Karpas-422 (cell line): ENCODE data around the gene PAFAH2. TPM values are rescaled to one million over a fixed set of nuclear protein-coding genes. Genes with fewer than 3 reads are reported as not detected.

Experiments
- DNase-seq: peaks from one replicate; pipeline ENCODE4 v3.0.0-alpha.2; 2015
- H2AFZ ChIP-seq: fragments of 200-600 bp; sonication (generic); 2 replicates; pipeline ENCODE4 v1.6.1; 2014; ENCODE audit warnings: antibody characterized with exemption, low read length, mixed read lengths
- H3K27ac ChIP-seq: fragments of 200-600 bp; sonication (generic); 2 replicates; pipeline ENCODE4 v1.5.1; 2014; ENCODE audit warnings: mild to moderate bottlenecking, low read length, moderate library complexity
- H3K27me3 ChIP-seq: fragments of 200-600 bp; sonication (generic); 2 replicates; pipeline ENCODE4 v1.6.1; 2014; ENCODE audit warnings: low read length, mixed read lengths
- H3K36me3 ChIP-seq: fragments of 200-600 bp; sonication (generic); 2 replicates; pipeline ENCODE4 v1.6.1; 2014; ENCODE audit warnings: low read length, mixed read lengths; ENCODE audit not compliant: insufficient read depth
- H3K4me1 ChIP-seq: fragments of 200-600 bp; sonication (generic); 2 replicates; pipeline ENCODE4 v1.6.1; 2014; ENCODE audit warnings: mild to moderate bottlenecking, low read length, mixed read lengths
- H3K4me2 ChIP-seq: fragments of 200-600 bp; sonication (generic); 2 replicates; pipeline ENCODE4 v1.6.1; 2014; ENCODE audit warnings: low read length, low read depth, mild to moderate bottlenecking; ENCODE audit not compliant: poor library complexity, severe bottlenecking
- H3K4me3 ChIP-seq: fragments of 200-600 bp; sonication (generic); 2 replicates; pipeline ENCODE4 v1.5.1; 2014; ENCODE audit warnings: mild to moderate bottlenecking, antibody characterized with exemption, low read length, mixed read lengths
- H3K79me2 ChIP-seq: fragments of 200-600 bp; sonication (generic); 2 replicates; pipeline ENCODE4 v1.6.1; 2014; ENCODE audit warnings: mild to moderate bottlenecking, low read length, mixed read lengths
- H3K9ac ChIP-seq: fragments of 200-600 bp; sonication (generic); 2 replicates; pipeline ENCODE4 v1.6.0; 2014; ENCODE audit warnings: low read length
- H3K9me2 ChIP-seq: fragments of 200-600 bp; sonication (generic), shearing (Covaris generic); replicated peaks from 2 replicates; pipeline ENCODE4 v1.6.0; 2014; ENCODE audit warnings: mild to moderate bottlenecking, low read length, moderate library complexity; ENCODE audit not compliant: insufficient read depth
- H3K9me3 ChIP-seq: fragments of 300-700, 200-600 bp; sonication (generic); 2 replicates; pipeline ENCODE4 v1.6.1; 2014; ENCODE audit warnings: low read length, mixed read lengths
- H4K20me1 ChIP-seq: fragments of 200-600 bp; sonication (generic); 2 replicates; pipeline ENCODE4 v1.6.1; 2014; ENCODE audit warnings: mild to moderate bottlenecking, antibody characterized with exemption, low read length, low read depth; ENCODE audit not compliant: insufficient read depth
- total RNA-seq: library from RNA; depleted of rRNA; stranded (reverse); fragments of >200 nt; shearing (Covaris generic); gene quantifications from 2 replicates; pipeline ENCODE4 v1.2.3, GENCODE V29; 2014; ENCODE audit warnings: low replicate concordance

Gene PAFAH2
- total RNA-seq, 1 experiment from 2014 or later: 1.6 TPM

- H3K4me1 ChIP-seq: no peaks in the 10 kb centered on the region
- no peak overlapping the region for H3K27ac ChIP-seq
- no peaks in the 10 kb centered on the region for H3K36me3 ChIP-seq
- H3K27me3 ChIP-seq: no peaks in the 10 kb centered on the region
- H3K4me2 ChIP-seq: no peak overlapping the region
- no peaks in the 10 kb centered on the region for H3K9me2 ChIP-seq
- no peak overlapping the region for H3K4me3 ChIP-seq
- H3K9me3 ChIP-seq: no peaks in the 10 kb centered on the region
- no peaks in the 10 kb centered on the region for H4K20me1 ChIP-seq
- no peaks in the 10 kb centered on the region for H3K79me2 ChIP-seq
- H2AFZ ChIP-seq: no peak overlapping the region
- no peak for DNase-seq
- H3K9ac ChIP-seq: no peak overlapping the region
Measured at GRCh38 chr1:25973610-25974321, 24.1 kb downstream of the PAFAH2 start.

- Histone ChIP-seq H3K4me3 (no peak overlapping the region), H3K36me3 (no peaks in the 10 kb centered on the region)
Measured at GRCh38 chr1:25971811-25972180, 26.1 kb downstream of the PAFAH2 start.

GRCh38 chr1:25971066-25971810 lies 26.6 kb downstream of the PAFAH2 start:
- H3K36me3 ChIP-seq: no peaks in the 10 kb centered on the region
- H2AFZ ChIP-seq: no peak overlapping the region
- no peaks in the 10 kb centered on the region for H3K27me3 ChIP-seq
- no peaks in the 10 kb centered on the region for H3K4me1 ChIP-seq
- no peaks in the 10 kb centered on the region for H3K9me3 ChIP-seq
- DNase-seq: no peak
- no peaks in the 10 kb centered on the region for H4K20me1 ChIP-seq
- H3K4me2 ChIP-seq: no peak overlapping the region
- H3K79me2 ChIP-seq: no peaks in the 10 kb centered on the region
- no peak overlapping the region for H3K9ac ChIP-seq
- no peaks in the 10 kb centered on the region for H3K9me2 ChIP-seq
- H3K27ac ChIP-seq: no peak overlapping the region
- H3K4me3 ChIP-seq: no peak overlapping the region

More at GRCh38 chr1:25971811-25972180, 26.1 kb downstream of the PAFAH2 start:
- H3K4me1 ChIP-seq: no peaks in the 10 kb centered on the region
- no peaks in the 10 kb centered on the region for H4K20me1 ChIP-seq
- no peak overlapping the region for H2AFZ ChIP-seq
- H3K9me2 ChIP-seq: no peaks in the 10 kb centered on the region
- H3K4me2 ChIP-seq: no peak overlapping the region
- no peak overlapping the region for H3K27ac ChIP-seq
- no peaks in the 10 kb centered on the region for H3K27me3 ChIP-seq
- no peaks in the 10 kb centered on the region for H3K79me2 ChIP-seq
- no peaks in the 10 kb centered on the region for H3K9me3 ChIP-seq
- H3K9ac ChIP-seq: no peak overlapping the region
- DNase-seq: no peak

- no peak overlapping the region for H3K9ac ChIP-seq
- no peak overlapping the region for H3K27ac ChIP-seq
- no peaks in the 10 kb centered on the region for H3K27me3 ChIP-seq
- H3K9me2 ChIP-seq: no peaks in the 10 kb centered on the region
- no peaks in the 10 kb centered on the region for H3K79me2 ChIP-seq
- no peak overlapping the region for H3K4me2 ChIP-seq
- DNase-seq: no peak
- no peaks in the 10 kb centered on the region for H4K20me1 ChIP-seq
- H3K4me3 ChIP-seq: no peak overlapping the region
- H3K4me1 ChIP-seq: peaks cover 5% of the 10 kb centered on the region; the same call in 1 of the 2 replicates
- no peaks in the 10 kb centered on the region for H3K9me3 ChIP-seq
- H3K36me3 ChIP-seq: no peaks in the 10 kb centered on the region
- H2AFZ ChIP-seq: no peak overlapping the region
Measured at GRCh38 chr1:25967308-25967707, 30.6 kb downstream of the PAFAH2 start.

GRCh38 chr1:25959611-25960010 lies 38.3 kb downstream of the PAFAH2 start:
- Histone ChIP-seq H4K20me1 (no peaks in the 10 kb centered on the region), H3K4me1 (no peaks in the 10 kb centered on the region)

GRCh38 chr1:25958465-25958864 lies 39.4 kb downstream of the PAFAH2 start:
- Histone ChIP-seq H3K79me2 (no peaks in the 10 kb centered on the region), H3K9me2 (no peaks in the 10 kb centered on the region), H3K9ac (no peak overlapping the region), H4K20me1 (no peaks in the 10 kb centered on the region), H3K27ac (no peak overlapping the region), H3K27me3 (no peaks in the 10 kb centered on the region), H3K4me2 (no peak overlapping the region), H3K9me3 (no peaks in the 10 kb centered on the region), H3K4me1 (no peaks in the 10 kb centered on the region), H2AFZ (no peak overlapping the region), H3K4me3 (no peak overlapping the region), H3K36me3 (no peaks in the 10 kb centered on the region)
- DNase-seq: no peak

More at GRCh38 chr1:25959611-25960010, 38.3 kb downstream of the PAFAH2 start:
- Histone ChIP-seq H3K9me3 (no peaks in the 10 kb centered on the region), H3K79me2 (no peaks in the 10 kb centered on the region), H3K4me2 (no peak overlapping the region), H3K27me3 (no peaks in the 10 kb centered on the region), H2AFZ (no peak overlapping the region), H3K9ac (no peak overlapping the region), H3K36me3 (no peaks in the 10 kb centered on the region), H3K9me2 (no peaks in the 10 kb centered on the region), H3K4me3 (no peak overlapping the region), H3K27ac (no peak overlapping the region)
- DNase-seq: no peak

- H3K4me1 ChIP-seq: no peaks in the 10 kb centered on the region
- no peaks in the 10 kb centered on the region for H3K79me2 ChIP-seq
- no peaks in the 10 kb centered on the region for H3K9me2 ChIP-seq
- no peaks in the 10 kb centered on the region for H4K20me1 ChIP-seq
- no peak for DNase-seq
- no peak overlapping the region for H2AFZ ChIP-seq
- H3K9ac ChIP-seq: no peak overlapping the region
- H3K4me3 ChIP-seq: no peak overlapping the region
- H3K27ac ChIP-seq: no peak overlapping the region
- no peaks in the 10 kb centered on the region for H3K27me3 ChIP-seq
- no peaks in the 10 kb centered on the region for H3K9me3 ChIP-seq
- no peaks in the 10 kb centered on the region for H3K36me3 ChIP-seq
- H3K4me2 ChIP-seq: no peak overlapping the region
Measured at GRCh38 chr1:25955553-25955952, 42.3 kb downstream of the PAFAH2 start.

- Histone ChIP-seq H3K4me2 (no peak overlapping the region), H3K9me3 (no peaks in the 10 kb centered on the region), H2AFZ (no peak overlapping the region), H3K4me1 (no peaks in the 10 kb centered on the region), H3K27ac (no peak overlapping the region), H3K79me2 (no peaks in the 10 kb centered on the region), H3K36me3 (no peaks in the 10 kb centered on the region), H4K20me1 (no peaks in the 10 kb centered on the region), H3K27me3 (no peaks in the 10 kb centered on the region), H3K9ac (no peak overlapping the region), H3K4me3 (no peak overlapping the region), H3K9me2 (no peaks in the 10 kb centered on the region)
- no peak for DNase-seq
Measured at GRCh38 chr1:25954282-25954938, 43.5 kb downstream of the PAFAH2 start.
